ENCODE measurements around the gene HSPA1B. TPM values are rescaled to one million over a fixed set of nuclear protein-coding genes. Genes with fewer than 3 reads are reported as not detected.
A peak's percentile ranks its signal among the peaks of the same experiment; 100 is the strongest.
"Not testable (repeated sequence)": the region's sequence is repeated elsewhere in the genome, so short reads cannot be mapped to it uniquely, and the experiment has no call there.

HSPA1B gene
- total RNA-seq, 1 experiment from 2014 or later = 257 TPM

DNA sequence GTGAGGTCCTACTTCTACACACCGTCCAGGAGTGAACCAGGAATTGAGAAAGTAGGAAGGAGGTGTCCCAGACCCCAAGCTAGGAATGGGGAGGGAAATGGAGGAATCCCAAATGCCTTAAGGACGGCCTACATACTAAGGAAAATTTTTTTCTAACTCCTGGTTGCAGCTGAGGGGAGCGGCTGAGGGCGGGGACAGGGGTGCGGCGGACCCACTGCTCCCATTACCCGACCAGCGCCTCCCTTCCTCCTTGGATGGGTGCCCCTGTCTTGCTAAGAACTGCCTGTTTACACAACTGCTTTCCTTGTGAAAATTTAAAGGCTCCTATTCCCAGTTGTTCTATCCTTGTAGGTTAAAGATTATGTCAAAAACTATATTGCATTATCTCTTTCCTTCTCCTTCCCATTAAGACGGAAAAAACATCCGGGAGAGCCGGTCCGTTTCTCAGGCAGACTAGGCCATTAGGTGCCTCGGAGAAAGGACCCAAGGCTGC, 699 bp upstream of the HSPA1B start:
- DNase-seq (ENCODE audit: low read depth in 1 of 2, low spot score in 2 of 2) = peak in 1 of 2 experiments; percentile 73
- Histone ChIP-seq H3K4me3 (peak overlapping the region; percentile 57), H3K9me3 (replicated peaks) (no peaks in the 10 kb centered on the region), H3K4me1 (replicated peaks) (peaks cover 23% of the 10 kb centered on the region), H3K27me3 (replicated peaks) (no peaks in the 10 kb centered on the region), H3K36me3 (peaks cover 7% of the 10 kb centered on the region), H3K27ac (peak overlapping the region; percentile 49)

- Histone ChIP-seq H3K9me3 (replicated peaks) (no peaks in the 10 kb centered on the region), H3K27ac (no peak overlapping the region), H3K4me3 (peak overlapping the region; percentile 44), H3K4me1 (replicated peaks) (peaks cover 20% of the 10 kb centered on the region), H3K36me3 (peaks cover 7% of the 10 kb centered on the region), H3K27me3 (replicated peaks) (no peaks in the 10 kb centered on the region)
- DNase-seq (ENCODE audit: low read depth in 1 of 2, low spot score in 2 of 2) = peak in 1 of 2 experiments; percentile 65
These were observed 2.2 kb downstream of the HSPA1B start for GRCh38 chr6:31829633-31830283.

GRCh38 chr6:31830886-31831335, 3.4 kb downstream of the HSPA1B start:
- Histone ChIP-seq H3K36me3 (peaks cover 19% of the 10 kb centered on the region), H3K4me3 (peak overlapping the region; percentile 44), H3K27ac (no peak overlapping the region), H3K27me3 (replicated peaks) (no peaks in the 10 kb centered on the region), H3K9me3 (replicated peaks) (no peaks in the 10 kb centered on the region), H3K4me1 (replicated peaks) (peaks cover 20% of the 10 kb centered on the region)
- DNase-seq (ENCODE audit: low read depth in 1 of 2, low spot score in 2 of 2) = no peak

DNA sequence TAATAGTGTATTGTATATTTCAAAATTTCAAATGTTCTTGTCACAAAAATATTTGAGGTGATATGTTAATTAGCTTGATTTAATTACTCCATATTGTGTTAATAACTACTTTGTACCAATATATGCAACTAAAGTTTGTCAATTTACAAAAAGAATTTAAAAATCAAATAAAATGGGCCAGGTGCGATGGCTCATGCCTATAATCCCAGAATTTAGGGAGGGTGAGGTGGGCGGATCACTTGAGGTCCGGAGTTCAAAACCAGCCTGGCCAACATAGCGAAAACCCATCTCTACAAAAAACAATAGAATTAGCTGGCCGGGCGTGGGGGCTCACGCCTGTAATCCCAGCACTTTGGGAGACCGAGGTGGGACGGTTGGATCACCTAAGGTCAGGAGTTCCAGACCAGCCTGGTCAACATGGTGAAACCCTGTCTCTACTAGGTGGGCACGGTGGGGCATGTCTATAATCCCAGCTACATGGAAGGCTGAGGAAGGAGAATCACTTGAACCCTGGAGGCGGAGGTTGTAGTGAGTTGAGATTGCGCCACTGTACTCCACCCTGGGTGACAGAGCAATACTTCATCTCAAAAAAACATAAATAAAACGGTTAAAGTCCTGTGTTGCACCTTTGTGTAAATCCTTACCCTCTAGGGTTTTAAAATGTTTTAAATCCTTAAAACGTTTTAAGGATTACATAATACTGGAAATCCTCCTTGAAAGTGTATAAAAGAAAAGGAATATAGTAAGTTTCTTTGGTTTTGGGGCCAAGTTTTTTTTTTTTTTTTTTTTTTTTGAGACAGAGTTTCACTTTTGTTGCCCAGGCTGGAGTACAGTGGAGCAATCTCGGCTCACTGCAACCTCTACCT, 4.0 kb downstream of the HSPA1B start:
- no peak overlapping the region for H3K27ac ChIP-seq
- H3K4me1 ChIP-seq (replicated peaks) = peaks cover 20% of the 10 kb centered on the region
- no peaks in the 10 kb centered on the region for H3K9me3 ChIP-seq (replicated peaks)
- H3K36me3 ChIP-seq = peaks cover 26% of the 10 kb centered on the region
- DNase-seq (ENCODE audit: low read depth in 1 of 2, low spot score in 2 of 2) = no peak
- no peaks in the 10 kb centered on the region for H3K27me3 ChIP-seq (replicated peaks)
- no peak overlapping the region for H3K4me3 ChIP-seq

DNA sequence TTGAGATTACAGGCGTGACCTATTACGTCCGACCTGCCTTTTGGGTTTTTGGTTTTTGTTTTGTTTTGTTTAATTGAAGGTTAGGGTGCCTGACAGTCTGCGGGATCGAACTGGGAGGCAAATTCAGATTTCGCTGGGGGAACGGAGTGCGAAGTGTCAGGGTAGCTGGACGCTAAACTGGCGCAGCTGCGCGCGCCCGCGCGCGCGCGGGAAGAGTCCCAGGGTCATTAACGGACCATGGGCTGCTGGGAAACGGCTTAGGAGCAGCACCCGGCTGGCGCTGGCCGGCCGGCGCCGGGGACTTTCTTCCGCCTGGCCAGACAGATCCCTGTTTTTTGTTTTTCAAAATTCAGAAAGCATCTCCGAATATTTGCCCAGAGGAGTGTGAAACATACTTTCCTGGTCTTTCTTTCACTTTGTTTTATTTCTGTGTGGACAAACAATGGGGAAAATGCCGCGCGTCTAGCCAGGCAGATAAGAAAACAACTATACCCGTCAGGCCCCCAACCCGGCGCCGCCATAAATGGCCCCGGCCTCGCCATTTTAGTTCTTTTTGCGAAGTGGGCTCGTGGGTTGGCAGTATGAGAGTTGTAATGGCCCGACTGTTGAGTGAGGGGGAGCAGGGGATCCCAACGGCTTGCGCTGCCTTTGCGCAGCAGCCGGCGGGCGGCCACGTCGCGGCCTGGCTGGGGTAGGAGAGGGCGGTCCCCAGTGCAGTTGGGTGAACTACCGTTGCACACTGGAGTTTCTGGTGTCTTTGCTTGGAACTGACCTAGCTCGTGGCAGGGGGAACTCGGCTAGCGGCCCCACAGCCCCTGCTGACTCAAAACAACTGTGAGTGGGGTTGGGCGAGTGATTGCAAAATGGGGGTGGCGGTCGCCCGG, 7.1 kb downstream of the HSPA1B start:
- H3K9me3 ChIP-seq (replicated peaks) = no peaks in the 10 kb centered on the region
- no peaks in the 10 kb centered on the region for H3K27me3 ChIP-seq (replicated peaks)
- H3K36me3 ChIP-seq = peaks cover 55% of the 10 kb centered on the region
- peak overlapping the region; percentile 99 for H3K27ac ChIP-seq
- H3K4me1 ChIP-seq (replicated peaks) = peaks cover 38% of the 10 kb centered on the region
- peak overlapping the region; percentile 74 for H3K4me3 ChIP-seq
- peak; percentile 90 to 96 for DNase-seq (ENCODE audit: low read depth in 1 of 2, low spot score in 2 of 2)

GRCh38 chr6:31836047-31836473, 8.5 kb downstream of the HSPA1B start:
- Histone ChIP-seq H3K36me3 (peaks cover 67% of the 10 kb centered on the region), H3K4me3 (peak overlapping the region; percentile 74), H3K4me1 (replicated peaks) (peaks cover 34% of the 10 kb centered on the region), H3K27me3 (replicated peaks) (no peaks in the 10 kb centered on the region), H3K27ac (0 out of 2 replicates have a peak overlapping the region, but pooled peaks have one; percentile 21), H3K9me3 (replicated peaks) (no peaks in the 10 kb centered on the region)
- DNase-seq (ENCODE audit: low read depth in 1 of 2, low spot score in 2 of 2) = peak in 1 of 2 experiments; percentile 30

DNA sequence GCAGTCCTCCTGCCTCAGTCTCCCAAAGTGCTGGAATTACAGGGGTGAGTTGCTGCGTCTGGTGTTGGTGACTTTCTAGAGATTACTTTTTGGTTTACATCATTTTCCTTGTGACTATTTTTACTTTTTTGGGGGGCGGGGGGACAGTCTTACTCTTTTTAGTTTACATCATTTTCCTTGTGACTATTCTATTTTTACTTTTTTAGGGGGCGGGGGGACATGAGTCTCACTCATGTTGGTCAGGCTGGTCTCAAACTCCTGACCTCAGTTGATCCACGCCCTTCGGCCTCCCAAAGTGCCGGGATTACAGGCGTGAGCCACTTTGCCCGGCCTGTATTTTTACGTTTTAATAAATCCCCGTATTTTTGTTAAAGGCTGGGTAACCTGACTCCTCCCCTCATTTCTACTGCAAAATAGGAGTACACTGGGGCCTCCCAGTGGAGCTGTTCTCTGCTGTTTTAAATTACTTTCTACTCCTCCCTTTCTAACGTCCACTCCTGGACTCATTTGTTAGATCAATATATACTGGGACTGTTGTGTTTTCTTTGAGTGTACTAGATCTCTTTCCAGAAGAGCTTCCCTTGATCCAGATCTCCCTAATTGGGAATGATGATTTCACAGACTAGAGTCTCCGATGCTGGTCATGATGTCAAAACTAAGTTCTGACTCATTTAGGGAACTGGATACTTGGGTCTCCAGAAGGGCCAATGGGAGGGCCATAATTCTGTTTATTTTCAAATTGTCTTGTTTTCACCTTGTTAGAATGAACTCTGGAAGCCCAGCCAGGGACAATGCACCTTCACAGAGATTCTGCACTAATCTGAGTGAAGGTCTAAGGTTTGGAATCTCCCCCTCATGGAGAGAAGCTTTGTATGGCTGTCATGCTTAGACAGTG, 9.2 kb downstream of the HSPA1B start:
- no peaks in the 10 kb centered on the region for H3K9me3 ChIP-seq (replicated peaks)
- H3K4me1 ChIP-seq (replicated peaks) = peaks cover 34% of the 10 kb centered on the region
- H3K36me3 ChIP-seq = peaks cover 70% of the 10 kb centered on the region
- DNase-seq (ENCODE audit: low read depth in 1 of 2, low spot score in 2 of 2) = peak in 1 of 2 experiments; percentile 38
- peak overlapping the region; percentile 74 for H3K4me3 ChIP-seq
- H3K27me3 ChIP-seq (replicated peaks) = no peaks in the 10 kb centered on the region
- H3K27ac ChIP-seq = peak overlapping the region; percentile 21; the same call in 1 of the 2 replicates

DNA sequence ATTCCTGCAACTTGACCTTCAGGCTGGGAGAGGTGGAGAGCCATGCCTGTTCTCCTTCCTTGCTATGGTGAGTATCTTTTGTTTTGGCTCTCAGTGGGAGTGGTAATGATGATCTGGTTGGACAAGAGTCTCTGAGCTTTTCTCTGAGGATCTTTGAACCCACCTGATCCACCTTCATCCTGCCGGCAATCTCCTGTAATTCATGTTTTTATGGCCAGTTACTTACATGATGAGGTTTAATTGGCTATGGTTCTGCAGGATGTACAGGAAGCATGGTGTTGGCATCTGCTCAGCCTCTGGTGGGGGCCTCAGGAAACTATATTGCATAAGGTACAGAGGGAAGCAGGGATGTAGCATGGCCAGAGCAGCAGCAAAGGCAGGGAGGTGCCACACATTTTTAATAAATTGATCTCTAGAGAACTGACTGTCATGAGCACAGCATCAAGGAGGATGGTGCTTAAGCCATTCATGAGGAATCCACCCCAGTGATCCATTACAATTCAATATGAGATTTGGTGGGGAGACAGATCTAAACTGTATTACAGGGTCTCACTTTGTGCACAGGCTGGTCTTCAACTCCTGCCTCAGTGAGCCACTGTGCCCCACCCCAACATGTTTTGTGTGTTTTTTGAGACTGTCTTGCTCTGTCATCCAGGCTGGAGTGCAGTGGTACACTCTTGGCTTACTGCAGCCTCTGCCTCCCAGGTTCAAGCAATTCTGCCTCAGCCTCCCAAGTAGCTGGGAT, 10.0 kb downstream of the HSPA1B start:
- Histone ChIP-seq H3K4me3 (peak overlapping the region; percentile 74), H3K4me1 (replicated peaks) (peaks cover 34% of the 10 kb centered on the region), H3K9me3 (replicated peaks) (no peaks in the 10 kb centered on the region), H3K27ac (peak overlapping the region; percentile 1; the same call in 1 of the 2 replicates), H3K36me3 (peaks cover 73% of the 10 kb centered on the region), H3K27me3 (replicated peaks) (no peaks in the 10 kb centered on the region)
- no peak for DNase-seq (ENCODE audit: low read depth in 1 of 2, low spot score in 2 of 2)

- peaks cover 34% of the 10 kb centered on the region for H3K4me1 ChIP-seq (replicated peaks)
- H3K9me3 ChIP-seq (replicated peaks); DNase-seq (ENCODE audit: low read depth in 1 of 2, low spot score in 2 of 2); H3K27ac ChIP-seq; H3K27me3 ChIP-seq (replicated peaks): not testable (repeated sequence)
- H3K4me3 ChIP-seq = peak overlapping the region; percentile 74
- H3K36me3 ChIP-seq = peaks cover 73% of the 10 kb centered on the region
These were observed 10.6 kb downstream of the HSPA1B start for GRCh38 chr6:31838114-31838553.

- no peak for DNase-seq (ENCODE audit: low read depth in 1 of 2, low spot score in 2 of 2)
- Histone ChIP-seq H3K4me1 (replicated peaks) (peaks cover 33% of the 10 kb centered on the region), H3K4me3 (no peak overlapping the region), H3K27ac (no peak overlapping the region), H3K27me3 (replicated peaks) (no peaks in the 10 kb centered on the region), H3K36me3 (peaks cover 73% of the 10 kb centered on the region), H3K9me3 (replicated peaks) (no peaks in the 10 kb centered on the region)
These were observed 11.4 kb downstream of the HSPA1B start for GRCh38 chr6:31838968-31839367.

DNA sequence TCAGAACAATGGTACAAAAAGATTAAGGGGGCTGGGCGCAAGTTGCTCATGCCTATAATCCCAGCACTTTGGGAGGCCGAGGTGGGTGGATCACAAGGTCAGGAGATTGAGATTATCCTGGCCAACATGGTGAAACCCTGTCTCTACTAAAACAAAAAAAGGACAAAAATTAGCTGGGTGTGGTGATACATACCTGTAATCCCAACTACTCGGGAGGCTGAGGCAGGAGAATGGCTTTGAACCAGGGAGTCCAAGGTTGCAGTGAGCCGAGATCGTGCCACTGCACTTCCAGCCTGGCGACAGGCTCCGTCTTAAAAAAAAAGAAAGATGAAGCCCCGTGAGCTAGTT, 12.2 kb downstream of the HSPA1B start:
- H3K4me3 ChIP-seq; H3K27ac ChIP-seq; H3K27me3 ChIP-seq (replicated peaks); H3K9me3 ChIP-seq (replicated peaks); DNase-seq (ENCODE audit: low read depth in 1 of 2, low spot score in 2 of 2): not testable (repeated sequence)
- Histone ChIP-seq H3K36me3 (peaks cover 73% of the 10 kb centered on the region), H3K4me1 (replicated peaks) (peaks cover 29% of the 10 kb centered on the region)

GRCh38 chr6:31842053-31842452, 14.5 kb downstream of the HSPA1B start:
- Histone ChIP-seq H3K9me3 (replicated peaks) (no peaks in the 10 kb centered on the region), H3K27ac (no peak overlapping the region), H3K4me3 (no peak overlapping the region), H3K4me1 (replicated peaks) (peaks cover 17% of the 10 kb centered on the region), H3K36me3 (peaks cover 50% of the 10 kb centered on the region), H3K27me3 (replicated peaks) (no peaks in the 10 kb centered on the region)
- no peak for DNase-seq (ENCODE audit: low read depth in 1 of 2, low spot score in 2 of 2)
